ENCODE results near the gene BAZ2B.

DNA sequence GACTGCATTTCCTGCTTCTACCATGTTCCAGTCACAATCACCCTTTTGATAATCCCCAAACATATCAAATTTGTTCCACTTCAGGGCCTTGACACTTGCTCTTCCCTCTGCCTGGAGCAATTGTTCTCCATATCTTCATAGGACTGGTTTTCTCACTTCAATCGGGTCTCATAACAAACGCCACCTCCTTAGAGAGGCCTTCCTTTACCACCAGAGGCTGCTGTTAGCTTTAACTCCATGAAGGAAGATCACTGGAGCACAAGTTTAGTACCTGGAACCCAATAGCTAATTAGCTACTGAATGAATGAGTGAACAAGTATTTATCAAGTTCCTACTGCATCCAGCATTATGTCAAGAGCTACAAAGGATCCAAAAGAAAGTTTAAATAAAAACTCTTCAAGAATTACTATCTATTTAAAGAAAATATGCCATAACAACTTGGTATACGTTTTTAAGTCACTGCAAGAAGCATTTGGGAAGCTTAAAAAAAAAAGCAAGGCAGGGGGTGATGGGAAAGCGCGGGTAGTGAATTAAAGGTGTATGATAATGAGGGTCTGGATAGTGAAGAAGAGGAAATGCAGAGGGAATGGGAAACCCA, 58.8 kb downstream of the BAZ2B start:
- TF ChIP-seq POLR2A (IDR thresholded peaks at IDR 0.05) (no peak), EP300 (IDR thresholded peaks at IDR 0.05) (no peak), POLR2AphosphoS5 (IDR thresholded peaks at IDR 0.05) (no peak)

Measured in sigmoid colon (tissue), 4 donors.